Bronchial epithelial cell (primary cell): ENCODE measurements around the gene SDHB. TPM values are rescaled to one million over a fixed set of nuclear protein-coding genes. Genes with fewer than 3 reads are reported as not detected.

Experiments used
- DNase-seq: peaks from one replicate; pipeline ENCODE4 v3.0.0-alpha.2; 2010; ENCODE audit warnings: low read depth
- FAIRE-seq: peaks from 2 replicates; lab custom pipeline; 2011; peaks lifted over from hg19 to GRCh38; lab: Jason Lieb, UNC
- H3K27me3 ChIP-seq: 2 replicates; pipeline ENCODE4 v1.5.1; 2011; ENCODE audit warnings: low read length; ENCODE audit not compliant: control insufficient read depth, insufficient read depth
- H3K36me3 ChIP-seq: 2 replicates; pipeline ENCODE4 v1.5.1; 2011; ENCODE audit warnings: low read length; ENCODE audit not compliant: control insufficient read depth, insufficient read depth
- H3K4me3 ChIP-seq: 2 replicates; pipeline ENCODE4 v1.5.1; 2011; ENCODE audit warnings: mild to moderate bottlenecking, low read depth, low read length, control low read depth
- total RNA-seq: library from RNA; depleted of rRNA; stranded (reverse); fragments of >200 nt; gene quantifications from 2 replicates; pipeline ENCODE4 v1.2.1, GENCODE V29; 2014
- TF ChIP-seq, protein P1 (sequence below): IDR thresholded peaks from 2 replicates; pipeline ENCODE4 v1.5.1; 2011; ENCODE audit warnings: mild to moderate bottlenecking, moderate library complexity, low read length, control low read depth, inconsistent platforms; ENCODE audit not compliant: insufficient read depth, severe bottlenecking

SDHB gene
- total RNA-seq, 1 donor from 2014 or later: 185 TPM

DNA sequence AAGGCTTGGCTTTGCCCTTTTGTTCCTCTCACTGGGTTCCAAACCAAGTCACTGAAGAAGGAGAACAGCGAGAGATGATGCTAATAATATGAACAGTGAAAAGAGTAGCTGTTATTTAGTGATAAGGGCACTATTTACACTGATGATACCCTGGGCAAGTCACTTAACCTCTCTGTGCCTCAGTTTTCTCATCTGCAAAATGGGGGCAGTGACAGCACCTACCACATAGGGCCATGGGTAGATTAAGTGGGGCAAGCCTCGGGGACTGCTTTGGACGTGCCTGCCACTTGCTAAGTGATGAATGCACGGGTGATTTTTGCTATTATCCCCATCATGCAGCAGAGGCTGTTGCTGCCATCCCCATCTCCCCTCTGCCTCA, 51.3 kb downstream of the SDHB start:
- DNase-seq (no peak), FAIRE-seq (no peak)
- TF ChIP-seq, protein P1, sequence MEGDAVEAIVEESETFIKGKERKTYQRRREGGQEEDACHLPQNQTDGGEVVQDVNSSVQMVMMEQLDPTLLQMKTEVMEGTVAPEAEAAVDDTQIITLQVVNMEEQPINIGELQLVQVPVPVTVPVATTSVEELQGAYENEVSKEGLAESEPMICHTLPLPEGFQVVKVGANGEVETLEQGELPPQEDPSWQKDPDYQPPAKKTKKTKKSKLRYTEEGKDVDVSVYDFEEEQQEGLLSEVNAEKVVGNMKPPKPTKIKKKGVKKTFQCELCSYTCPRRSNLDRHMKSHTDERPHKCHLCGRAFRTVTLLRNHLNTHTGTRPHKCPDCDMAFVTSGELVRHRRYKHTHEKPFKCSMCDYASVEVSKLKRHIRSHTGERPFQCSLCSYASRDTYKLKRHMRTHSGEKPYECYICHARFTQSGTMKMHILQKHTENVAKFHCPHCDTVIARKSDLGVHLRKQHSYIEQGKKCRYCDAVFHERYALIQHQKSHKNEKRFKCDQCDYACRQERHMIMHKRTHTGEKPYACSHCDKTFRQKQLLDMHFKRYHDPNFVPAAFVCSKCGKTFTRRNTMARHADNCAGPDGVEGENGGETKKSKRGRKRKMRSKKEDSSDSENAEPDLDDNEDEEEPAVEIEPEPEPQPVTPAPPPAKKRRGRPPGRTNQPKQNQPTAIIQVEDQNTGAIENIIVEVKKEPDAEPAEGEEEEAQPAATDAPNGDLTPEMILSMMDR: no peak
- H3K4me3 ChIP-seq: no peak overlapping the region
- peaks cover 19% of the 10 kb centered on the region for H3K36me3 ChIP-seq
- no peaks in the 10 kb centered on the region for H3K27me3 ChIP-seq

- Histone ChIP-seq H3K36me3 (peaks cover 21% of the 10 kb centered on the region), H3K4me3 (no peak overlapping the region), H3K27me3 (no peaks in the 10 kb centered on the region)
- TF ChIP-seq, protein P1: no peak
- no peak for FAIRE-seq
- no peak for DNase-seq
These were observed 51.9 kb downstream of the SDHB start for GRCh38 chr1:17001760-17002523.

GRCh38 chr1:16999863-17000262, 54.0 kb downstream of the SDHB start:
- DNase-seq (no peak), FAIRE-seq (no peak)
- no peaks in the 10 kb centered on the region for H3K27me3 ChIP-seq
- H3K4me3 ChIP-seq: no peak overlapping the region
- peaks cover 26% of the 10 kb centered on the region for H3K36me3 ChIP-seq
- TF ChIP-seq, protein P1: peak; percentile 23

GRCh38 chr1:16998589-16998988, 55.2 kb downstream of the SDHB start:
- TF ChIP-seq, protein P1: no peak
- peak; percentile 80 for FAIRE-seq
- DNase-seq: peak; percentile 60
- no peak overlapping the region for H3K4me3 ChIP-seq
- peaks cover 21% of the 10 kb centered on the region for H3K36me3 ChIP-seq
- no peaks in the 10 kb centered on the region for H3K27me3 ChIP-seq

DNA sequence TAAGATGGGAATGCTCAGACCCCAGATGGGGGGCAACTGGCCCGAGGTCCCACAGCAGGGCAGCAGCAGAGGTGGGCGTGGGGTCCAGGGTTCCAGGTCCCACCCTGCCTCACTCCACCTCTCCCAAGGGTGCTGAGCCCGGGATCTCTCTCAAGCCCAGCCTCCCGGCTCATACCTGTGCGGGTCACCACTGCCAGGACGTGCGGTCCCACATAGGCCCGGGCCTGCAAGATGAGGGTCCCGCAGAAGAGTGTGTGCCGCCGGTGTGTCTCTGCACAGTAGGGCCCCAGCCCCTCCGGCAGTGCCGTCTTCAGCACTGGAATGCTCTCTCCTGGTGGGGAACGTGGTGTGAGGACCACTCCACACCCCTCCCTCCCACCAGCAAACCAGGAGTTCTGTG, 57.0 kb downstream of the SDHB start:
- H3K4me3 ChIP-seq: no peak overlapping the region
- FAIRE-seq (no peak), DNase-seq (no peak)
- peaks cover 19% of the 10 kb centered on the region for H3K36me3 ChIP-seq
- TF ChIP-seq, protein P1: no peak
- no peaks in the 10 kb centered on the region for H3K27me3 ChIP-seq
